ENCODE results near the gene RCC1.

Gene RCC1

DNA sequence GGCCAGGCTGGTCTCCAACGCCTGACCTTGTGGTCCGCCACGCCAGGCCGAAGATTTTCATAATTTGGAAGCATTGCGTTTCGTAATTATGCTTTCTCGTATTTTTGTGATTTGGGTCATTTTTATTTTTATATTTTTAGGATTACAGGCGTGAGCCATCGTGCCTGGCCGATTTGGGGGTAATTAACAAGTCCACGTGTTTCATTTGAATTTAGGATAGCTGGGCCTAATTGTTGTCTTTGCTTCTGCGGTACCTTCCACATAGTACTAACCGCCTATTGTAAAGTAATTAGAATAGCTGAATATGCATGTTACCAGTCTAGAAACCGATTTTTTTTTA lies 1.0 kb downstream of the RCC1 start:
- H3K4me3 ChIP-seq (ENCODE audit: control insufficient read depth, low read depth, low read length): peak overlapping the region; percentile 66
- DNase-seq (ENCODE audit: low read depth): peak; percentile 10
- TF ChIP-seq, protein P1, sequence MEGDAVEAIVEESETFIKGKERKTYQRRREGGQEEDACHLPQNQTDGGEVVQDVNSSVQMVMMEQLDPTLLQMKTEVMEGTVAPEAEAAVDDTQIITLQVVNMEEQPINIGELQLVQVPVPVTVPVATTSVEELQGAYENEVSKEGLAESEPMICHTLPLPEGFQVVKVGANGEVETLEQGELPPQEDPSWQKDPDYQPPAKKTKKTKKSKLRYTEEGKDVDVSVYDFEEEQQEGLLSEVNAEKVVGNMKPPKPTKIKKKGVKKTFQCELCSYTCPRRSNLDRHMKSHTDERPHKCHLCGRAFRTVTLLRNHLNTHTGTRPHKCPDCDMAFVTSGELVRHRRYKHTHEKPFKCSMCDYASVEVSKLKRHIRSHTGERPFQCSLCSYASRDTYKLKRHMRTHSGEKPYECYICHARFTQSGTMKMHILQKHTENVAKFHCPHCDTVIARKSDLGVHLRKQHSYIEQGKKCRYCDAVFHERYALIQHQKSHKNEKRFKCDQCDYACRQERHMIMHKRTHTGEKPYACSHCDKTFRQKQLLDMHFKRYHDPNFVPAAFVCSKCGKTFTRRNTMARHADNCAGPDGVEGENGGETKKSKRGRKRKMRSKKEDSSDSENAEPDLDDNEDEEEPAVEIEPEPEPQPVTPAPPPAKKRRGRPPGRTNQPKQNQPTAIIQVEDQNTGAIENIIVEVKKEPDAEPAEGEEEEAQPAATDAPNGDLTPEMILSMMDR (conservative IDR thresholded peaks at IDR 0.05; ENCODE audit: control insufficient read depth, insufficient read depth, low read depth, low read length): no peak

- TF ChIP-seq, protein P1 (conservative IDR thresholded peaks at IDR 0.05; ENCODE audit: control insufficient read depth, insufficient read depth, low read depth, low read length): no peak
- peak; percentile 11 for DNase-seq (ENCODE audit: low read depth)
- H3K4me3 ChIP-seq (ENCODE audit: control insufficient read depth, low read depth, low read length): peak overlapping the region; percentile 66
These were observed 1.4 kb downstream of the RCC1 start for GRCh38 chr1:28507247-28507645.

- H3K4me3 ChIP-seq (ENCODE audit: control insufficient read depth, low read depth, low read length): peak overlapping the region; percentile 66
- TF ChIP-seq, protein P1 (conservative IDR thresholded peaks at IDR 0.05; ENCODE audit: control insufficient read depth, insufficient read depth, low read depth, low read length): no peak
- peak; percentile 12 for DNase-seq (ENCODE audit: low read depth)
These were observed 2.0 kb downstream of the RCC1 start for GRCh38 chr1:28507646-28508434.

- TF ChIP-seq, protein P1 (conservative IDR thresholded peaks at IDR 0.05; ENCODE audit: control insufficient read depth, insufficient read depth, low read depth, low read length): no peak
- peak overlapping the region; percentile 66 for H3K4me3 ChIP-seq (ENCODE audit: control insufficient read depth, low read depth, low read length)
- DNase-seq (ENCODE audit: low read depth): peak; percentile 21
These were observed 2.6 kb downstream of the RCC1 start for GRCh38 chr1:28508435-28508754.

DNA sequence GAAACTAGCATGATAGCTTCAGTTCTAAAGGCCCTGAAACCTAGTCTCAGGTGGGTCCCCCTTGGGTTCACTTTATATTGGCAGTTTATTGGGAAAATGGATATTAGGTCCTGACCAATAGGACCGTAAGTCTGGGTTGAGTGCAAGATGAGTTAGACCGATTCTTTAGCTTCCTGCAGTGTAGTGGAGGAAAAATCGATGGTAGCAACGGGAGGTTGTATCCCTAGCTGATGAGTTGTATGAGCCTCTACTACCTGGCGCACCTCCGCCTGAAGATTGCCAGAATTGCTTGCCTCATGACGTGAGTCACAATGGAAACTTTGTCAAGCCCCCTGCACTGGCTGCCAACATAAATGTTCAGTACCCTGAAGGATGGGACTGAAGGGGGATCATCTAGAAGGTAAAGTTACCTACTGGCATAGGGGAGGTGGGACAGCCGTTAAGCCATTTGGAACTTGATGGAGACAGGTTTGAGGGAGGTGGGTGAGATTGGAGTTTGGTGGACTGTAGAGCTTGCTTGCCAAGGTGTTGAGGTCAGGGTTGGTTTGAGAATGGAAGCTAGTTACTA lies 3.9 kb downstream of the RCC1 start:
- DNase-seq (ENCODE audit: low read depth): peak; percentile 48
- peak overlapping the region; percentile 66 for H3K4me3 ChIP-seq (ENCODE audit: control insufficient read depth, low read depth, low read length)
- TF ChIP-seq, protein P1 (conservative IDR thresholded peaks at IDR 0.05; ENCODE audit: control insufficient read depth, insufficient read depth, low read depth, low read length): no peak

- H3K4me3 ChIP-seq (ENCODE audit: control insufficient read depth, low read depth, low read length): peak overlapping the region; percentile 66
- peak; percentile 61 for DNase-seq (ENCODE audit: low read depth)
- TF ChIP-seq, protein P1 (conservative IDR thresholded peaks at IDR 0.05; ENCODE audit: control insufficient read depth, insufficient read depth, low read depth, low read length): no peak
These were observed 4.6 kb downstream of the RCC1 start for GRCh38 chr1:28510273-28510969.

Measured in fibroblast of mammary gland (primary cell).